GM19035 (cell line): ENCODE results near the gene NTN1.

Experiments used
- ATAC-seq: cut with Tn5 transposase; IDR thresholded peaks from one replicate; pipeline ENCODE4 v1.9.1; 2021; ENCODE audit not compliant: unreplicated experiment

NTN1 gene

GRCh38 chr17:9229160-9229825 is 208.0 kb downstream of the NTN1 start:
- ATAC-seq: no peak

GRCh38 chr17:9229826-9230201 is 208.5 kb downstream of the NTN1 start:
- no peak for ATAC-seq

- ATAC-seq: no peak
Observed at GRCh38 chr17:9230346-9230745, 209.0 kb downstream of the NTN1 start.

GRCh38 chr17:9230861-9231260 is 209.6 kb downstream of the NTN1 start:
- ATAC-seq: no peak

- no peak for ATAC-seq
Observed at GRCh38 chr17:9231449-9232154, 210.3 kb downstream of the NTN1 start.

- no peak for ATAC-seq
Observed at GRCh38 chr17:9232155-9232475, 210.8 kb downstream of the NTN1 start.

- no peak for ATAC-seq
Observed at GRCh38 chr17:9232591-9233270, 211.4 kb downstream of the NTN1 start.

GRCh38 chr17:9233271-9233599 is 211.9 kb downstream of the NTN1 start:
- no peak for ATAC-seq

GRCh38 chr17:9233761-9234160 is 212.5 kb downstream of the NTN1 start:
- ATAC-seq: no peak

- no peak for ATAC-seq
Observed at GRCh38 chr17:9234389-9234945, 213.2 kb downstream of the NTN1 start.

- no peak for ATAC-seq
Observed at GRCh38 chr17:9235346-9235745, 214.0 kb downstream of the NTN1 start.

- ATAC-seq: no peak
Observed at GRCh38 chr17:9236286-9237052, 215.2 kb downstream of the NTN1 start.

- no peak for ATAC-seq
Observed at GRCh38 chr17:9237053-9237410, 215.7 kb downstream of the NTN1 start.

GRCh38 chr17:9237661-9238301 is 216.5 kb downstream of the NTN1 start:
- no peak for ATAC-seq

- no peak for ATAC-seq
Observed at GRCh38 chr17:9238340-9239245, 217.3 kb downstream of the NTN1 start.

GRCh38 chr17:9239246-9239792 is 218.0 kb downstream of the NTN1 start:
- ATAC-seq: no peak

GRCh38 chr17:9239793-9240658 is 218.7 kb downstream of the NTN1 start:
- peak; percentile 60 for ATAC-seq

GRCh38 chr17:9240659-9241370 is 219.5 kb downstream of the NTN1 start:
- ATAC-seq: no peak
